A375 (cell line): Measurements from ENCODE around the gene GPATCH11. TPM values are rescaled to one million over a fixed set of nuclear protein-coding genes. Genes with fewer than 3 reads are reported as not detected.

Experiments
- total RNA-seq: library from RNA; depleted of rRNA; stranded (reverse); fragments of >200 nt; shearing (Covaris generic); gene quantifications from 2 replicates; pipeline ENCODE4 v1.2.3, GENCODE V29; 2014; rRNA removed

The GPATCH11 gene
- total RNA-seq, result 6.9 and 7.2 TPM in 2 replicates

DNA sequence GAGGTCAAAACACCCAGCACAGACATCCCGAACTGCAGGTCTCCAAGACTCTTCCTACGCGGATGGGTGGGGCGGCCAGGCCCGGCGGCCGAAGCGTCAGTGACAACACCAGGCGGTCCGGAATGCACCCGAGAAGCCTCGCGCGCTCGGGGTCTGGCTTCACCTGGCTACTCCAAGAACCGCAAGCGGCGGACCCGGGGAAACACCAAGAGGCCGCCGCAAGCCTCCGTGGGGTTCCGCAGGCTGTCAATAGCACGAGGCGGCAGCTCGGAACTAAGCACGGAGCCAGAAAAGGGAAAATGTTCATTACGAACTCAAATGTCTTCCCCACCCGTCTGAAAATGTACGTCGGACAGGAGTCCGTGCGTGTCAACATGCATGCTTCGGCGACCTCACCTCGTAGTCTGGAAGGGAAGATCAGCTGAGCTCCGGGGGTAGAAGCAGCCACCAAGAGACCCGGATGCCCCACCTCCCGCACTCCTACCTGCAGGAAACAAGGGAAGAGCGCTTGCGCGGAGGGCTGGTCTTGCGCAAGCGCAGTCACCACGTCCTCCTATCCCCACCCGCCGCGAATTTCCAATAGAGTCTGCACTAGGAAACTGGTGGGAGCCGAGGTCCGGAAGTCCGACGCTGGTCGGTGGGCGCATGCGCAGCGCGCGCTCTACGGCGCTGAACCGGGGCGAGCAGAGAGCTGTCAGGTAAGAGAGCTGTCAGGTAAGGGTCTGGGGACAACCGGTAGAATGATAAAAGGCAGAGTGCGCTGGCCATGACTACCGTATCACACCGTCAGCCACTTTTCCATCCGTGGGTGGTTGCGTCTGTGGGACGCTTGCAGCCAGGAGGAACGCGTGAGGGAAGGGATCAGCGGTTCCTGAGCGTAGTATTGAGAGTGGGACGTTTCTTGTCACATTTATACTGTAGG is at the start of gene GPATCH11, which contains the start of gene HEATR5B:
Gene GPATCH11, plus strand, starts transcription at position 646 of the 922 bp plus-strand sequence. CDS start 3,864 bp downstream, outside the sequence.
Gene HEATR5B, minus strand, starts transcription at position 500 of the 922 bp plus-strand sequence. CDS start 958 bp downstream, outside the sequence.

Other genes starting within 250 kb of the GPATCH11 start
- gene STRN, start 118.0 kb upstream of the GPATCH11 start, total RNA-seq, result 13.2 and 18.3 TPM in 2 replicates
- 13.7 and 14.2 TPM in 2 replicates for gene HEATR5B, start 146 bp upstream of the GPATCH11 start, total RNA-seq
- 27.8 and 33.9 TPM in 2 replicates for gene EIF2AK2, start 72.5 kb downstream of the GPATCH11 start, total RNA-seq
- gene SULT6B1, start 104.2 kb downstream of the GPATCH11 start, total RNA-seq, result not detected in 2 replicates
- gene CEBPZOS, start 112.0 kb downstream of the GPATCH11 start, total RNA-seq, result 18.8 and 23.5 TPM in 2 replicates
- gene CEBPZ, start 147.1 kb downstream of the GPATCH11 start, total RNA-seq, result 99.5 and 109 TPM in 2 replicates
- 20.7 and 30.7 TPM in 2 replicates for gene NDUFAF7, start 147.1 kb downstream of the GPATCH11 start, total RNA-seq
- gene PRKD3, start 240.3 kb downstream of the GPATCH11 start, total RNA-seq, result 32.4 and 42.2 TPM in 2 replicates